RWPE1 (cell line): ENCODE data around the gene CES3.

Source experiments
- CTCF ChIA-PET: fragments of 350-600 bp; sonication (Branson Sonifier 250); formaldehyde crosslinking; extraction: SDS; loops from one replicate; lab custom pipeline; 2021; lab: Yijun Ruan, JAX
- POLR2A ChIA-PET: fragments of 400-600 bp; formaldehyde crosslinking; extraction: SDS; loops from one replicate; lab custom pipeline; 2020; ENCODE audit warnings: antibody characterized with exemption; ENCODE audit not compliant: low non-redundant PET; lab: Yijun Ruan, JAX
- DNase-seq: peaks from one replicate; pipeline ENCODE4 v3.0.0; 2012; ENCODE audit warnings: low spot score
- H3K27ac ChIP-seq: fragments of 450-650 bp; 2 replicates; pipeline ENCODE4 v1.5.1; 2017
- TF ChIP-seq, protein P1 (sequence below): fragments of 450-650 bp; conservative IDR thresholded peaks from 2 replicates; pipeline ENCODE4 v1.5.1; 2017; ENCODE audit warnings: low read depth, mild to moderate bottlenecking

The CES3 gene

DNA sequence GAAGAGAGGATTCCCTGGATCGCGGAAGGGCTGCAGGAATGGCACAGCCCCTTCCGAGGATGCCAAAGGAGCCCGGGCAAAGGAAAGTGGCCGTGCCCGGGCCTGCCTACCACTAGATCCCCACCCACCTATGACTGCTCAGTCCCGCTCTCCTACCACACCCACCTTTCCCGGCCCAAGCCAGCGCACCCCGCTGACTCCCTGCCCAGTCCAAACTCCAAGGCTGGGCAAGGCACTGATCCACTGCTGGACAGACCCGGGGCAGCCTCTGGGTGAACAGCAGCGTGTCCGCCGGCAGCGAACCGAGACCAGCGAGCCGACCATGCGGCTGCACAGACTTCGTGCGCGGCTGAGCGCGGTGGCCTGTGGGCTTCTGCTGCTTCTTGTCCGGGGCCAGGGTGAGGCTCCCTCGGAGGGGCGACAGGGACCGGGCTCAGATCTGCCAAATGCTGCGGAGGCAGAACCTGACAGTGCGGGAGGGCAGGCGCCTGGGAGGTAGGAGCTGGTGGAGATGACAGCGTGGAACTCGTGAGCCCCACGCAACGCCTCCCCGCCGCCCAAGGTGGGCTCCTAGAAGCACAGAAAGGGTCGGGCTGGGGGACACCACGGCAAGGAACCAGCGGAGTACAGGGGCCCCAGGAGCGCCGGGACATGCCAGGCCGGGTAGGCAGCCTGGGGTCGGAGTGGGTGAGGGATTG lies 25.6 kb upstream of the CES3 start, which contains the start of gene CES2:
TSS of gene CES2 (plus strand) at position 203 of the 698 bp plus-strand sequence. CDS start at position 323, 120 bp downstream.
- ChIA-PET CTCF (interaction anchor here (0.6 to 1.4 kb wide), 2 partner anchors 40 to 146 kb away, joined by 3 to 5 read pairs; no protein-coding TSS in a partner anchor), POLR2A (interaction anchor here (0.5 kb wide), 1 partner anchor 9 kb away, joined by 3 read pairs; no protein-coding TSS in a partner anchor)
- peak within 1 kb of the TSS; percentile 94 for H3K27ac ChIP-seq
- peak; percentile 97 for DNase-seq
- TF ChIP-seq, protein P1, sequence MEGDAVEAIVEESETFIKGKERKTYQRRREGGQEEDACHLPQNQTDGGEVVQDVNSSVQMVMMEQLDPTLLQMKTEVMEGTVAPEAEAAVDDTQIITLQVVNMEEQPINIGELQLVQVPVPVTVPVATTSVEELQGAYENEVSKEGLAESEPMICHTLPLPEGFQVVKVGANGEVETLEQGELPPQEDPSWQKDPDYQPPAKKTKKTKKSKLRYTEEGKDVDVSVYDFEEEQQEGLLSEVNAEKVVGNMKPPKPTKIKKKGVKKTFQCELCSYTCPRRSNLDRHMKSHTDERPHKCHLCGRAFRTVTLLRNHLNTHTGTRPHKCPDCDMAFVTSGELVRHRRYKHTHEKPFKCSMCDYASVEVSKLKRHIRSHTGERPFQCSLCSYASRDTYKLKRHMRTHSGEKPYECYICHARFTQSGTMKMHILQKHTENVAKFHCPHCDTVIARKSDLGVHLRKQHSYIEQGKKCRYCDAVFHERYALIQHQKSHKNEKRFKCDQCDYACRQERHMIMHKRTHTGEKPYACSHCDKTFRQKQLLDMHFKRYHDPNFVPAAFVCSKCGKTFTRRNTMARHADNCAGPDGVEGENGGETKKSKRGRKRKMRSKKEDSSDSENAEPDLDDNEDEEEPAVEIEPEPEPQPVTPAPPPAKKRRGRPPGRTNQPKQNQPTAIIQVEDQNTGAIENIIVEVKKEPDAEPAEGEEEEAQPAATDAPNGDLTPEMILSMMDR: no peak

DNA sequence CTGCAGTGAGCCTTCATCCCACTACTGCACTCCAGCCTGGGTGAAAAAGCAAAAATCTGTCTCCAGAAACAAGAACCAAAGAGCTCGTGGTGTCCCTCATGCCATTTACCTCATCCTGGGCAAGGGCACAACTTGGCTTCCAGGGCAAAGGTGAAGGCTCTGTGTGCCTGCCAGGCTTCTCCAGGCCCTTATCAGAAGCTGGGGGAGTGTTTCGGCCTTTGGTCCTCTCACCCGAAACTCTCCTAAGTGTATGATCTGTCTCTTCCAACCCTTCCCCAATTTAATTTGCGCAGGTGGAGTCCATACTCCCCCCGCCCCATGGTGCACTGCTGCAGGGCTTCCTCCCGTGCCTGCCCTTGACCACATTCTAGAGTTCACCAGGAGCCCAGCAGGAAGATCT lies 24.6 kb upstream of the CES3 start:
- no peak for DNase-seq
- TF ChIP-seq, protein P1: no peak
- POLR2A ChIA-PET: no interaction called here
- CTCF ChIA-PET: interaction anchor here (1.4 kb wide), 1 partner anchor 41 kb away, joined by 5 read pairs; no protein-coding TSS in a partner anchor
- peak overlapping the region; percentile 94 for H3K27ac ChIP-seq

DNA sequence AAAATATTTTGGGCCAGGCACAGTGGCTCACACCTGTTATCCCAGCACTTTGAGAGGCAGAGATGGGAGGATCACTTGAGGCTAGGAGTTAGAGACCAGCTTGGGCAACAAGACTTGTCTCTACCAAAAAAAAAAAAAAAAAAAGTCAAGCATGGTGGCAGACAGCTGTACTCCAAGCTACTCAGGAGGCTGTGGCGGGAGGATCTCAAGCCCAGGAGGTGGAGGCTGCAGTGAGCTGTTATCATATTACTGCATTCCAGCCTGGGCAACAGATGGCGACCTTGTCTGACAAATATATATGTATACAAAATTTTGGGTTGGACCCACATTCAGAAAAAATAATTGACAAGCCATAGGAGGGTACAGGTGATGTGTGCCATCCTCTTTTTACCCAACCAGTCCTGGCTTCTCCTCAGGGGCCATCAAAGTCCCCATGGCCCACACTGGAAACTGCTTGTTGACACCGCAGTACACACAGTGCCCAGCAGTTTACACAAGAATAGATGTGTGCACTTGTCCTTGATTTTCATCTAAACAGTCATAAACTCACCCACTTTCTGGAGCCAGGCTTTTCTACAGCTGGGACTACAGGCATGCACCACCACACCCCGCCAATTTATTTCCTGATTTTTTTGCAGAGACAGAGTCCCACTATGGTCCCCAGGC lies 24.0 kb upstream of the CES3 start:
- TF ChIP-seq, protein P1: no peak
- DNase-seq: no peak
- ChIA-PET CTCF (interaction anchor here (0.9 to 1.4 kb wide), 3 partner anchors 16 to 42 kb away, joined by 3 to 5 read pairs (median 3); no protein-coding TSS in a partner anchor), POLR2A (interaction anchor here (0.7 kb wide), 1 partner anchor 45 kb away, joined by 6 read pairs; no protein-coding TSS in a partner anchor)
- H3K27ac ChIP-seq: peak overlapping the region; percentile 94; the same call in 1 of the 2 replicates

DNA sequence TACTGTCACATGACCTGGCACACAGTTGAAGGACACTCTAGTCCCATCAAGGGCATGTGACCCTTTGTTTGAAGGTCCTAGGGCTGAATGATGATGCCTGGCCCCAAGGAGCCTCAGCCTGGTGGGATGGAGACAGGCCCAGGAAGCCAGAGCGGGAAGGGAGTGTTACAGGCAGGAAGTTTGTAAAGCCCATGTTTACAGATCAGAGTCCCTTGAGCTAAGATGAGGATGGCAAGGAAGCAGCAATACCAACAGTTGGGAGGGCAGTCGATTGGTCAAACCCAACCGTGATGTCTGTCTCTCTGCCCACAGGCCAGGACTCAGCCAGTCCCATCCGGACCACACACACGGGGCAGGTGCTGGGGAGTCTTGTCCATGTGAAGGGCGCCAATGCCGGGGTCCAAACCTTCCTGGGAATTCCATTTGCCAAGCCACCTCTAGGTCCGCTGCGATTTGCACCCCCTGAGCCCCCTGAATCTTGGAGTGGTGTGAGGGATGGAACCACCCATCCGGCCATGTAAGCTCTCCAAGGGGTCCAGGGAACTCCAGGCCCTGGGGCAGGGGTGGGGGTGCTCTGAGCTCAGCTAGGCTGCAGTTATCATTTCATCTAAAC lies 23.2 kb upstream of the CES3 start:
- H3K27ac ChIP-seq: peak overlapping the region; percentile 28
- DNase-seq: no peak
- TF ChIP-seq, protein P1: no peak
- POLR2A ChIA-PET: no interaction called here
- CTCF ChIA-PET: interaction anchor here (0.6 to 1.1 kb wide), 4 partner anchors 7 to 24 kb away, joined by 3 to 4 read pairs (median 3); no protein-coding TSS in a partner anchor

DNA sequence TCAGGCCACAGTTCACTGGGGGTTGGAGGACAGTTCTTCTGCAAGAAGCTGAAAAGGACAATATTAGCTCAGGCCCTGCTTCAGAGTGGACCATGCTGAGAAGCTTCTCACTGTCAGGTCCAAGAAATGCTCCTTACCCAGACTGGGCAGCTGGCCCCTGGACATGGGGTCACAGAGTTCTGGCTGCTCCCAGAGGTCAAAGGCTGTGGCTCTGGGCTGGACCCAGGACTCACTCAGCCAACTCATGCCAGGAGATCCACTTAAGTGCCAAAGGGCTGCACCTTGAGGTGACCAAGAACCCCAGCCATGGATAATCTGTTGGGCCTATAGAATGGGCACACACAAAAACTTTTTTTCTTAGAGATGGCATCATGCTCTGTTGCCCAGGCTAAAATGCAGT lies 21.7 kb upstream of the CES3 start:
- no peak for DNase-seq
- ChIA-PET POLR2A (no interaction called here), CTCF (interaction anchor here (0.6 to 1.1 kb wide), 2 partner anchors 44 to 534 kb away, joined by 8 read pairs; no protein-coding TSS in a partner anchor)
- TF ChIP-seq, protein P1: no peak
- no peak overlapping the region for H3K27ac ChIP-seq

DNA sequence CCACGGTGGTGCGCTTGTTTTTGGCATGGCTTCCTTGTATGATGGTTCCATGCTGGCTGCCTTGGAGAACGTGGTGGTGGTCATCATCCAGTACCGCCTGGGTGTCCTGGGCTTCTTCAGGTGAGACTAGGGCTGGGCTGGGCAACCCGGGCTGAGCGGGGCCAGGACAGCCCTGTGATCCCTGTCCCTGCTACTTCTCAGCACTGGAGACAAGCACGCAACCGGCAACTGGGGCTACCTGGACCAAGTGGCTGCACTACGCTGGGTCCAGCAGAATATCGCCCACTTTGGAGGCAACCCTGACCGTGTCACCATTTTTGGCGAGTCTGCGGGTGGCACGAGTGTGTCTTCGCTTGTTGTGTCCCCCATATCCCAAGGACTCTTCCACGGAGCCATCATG lies 20.8 kb upstream of the CES3 start:
- TF ChIP-seq, protein P1: no peak
- H3K27ac ChIP-seq: 0 out of 2 replicates have a peak overlapping the region, but pooled peaks have one; percentile 24
- ChIA-PET POLR2A (no interaction called here), CTCF (interaction anchor here (1.0 to 1.1 kb wide), 2 partner anchors 45 to 110 kb away, joined by 3 to 8 read pairs; partner anchors contain the start of gene NAE1)
- DNase-seq: no peak
